Ectodermal cell (in vitro differentiated cells): ENCODE results near the gene KCNA10.
A peak's percentile ranks its signal among the peaks of the same experiment; 100 is the strongest.

Experiments
- H3K27ac ChIP-seq: 2 replicates; pipeline ENCODE4 v1.7.0; 2013; ENCODE audit warnings: mild to moderate bottlenecking, low read depth, low read length; ENCODE audit not compliant: insufficient read depth, poor library complexity, severe bottlenecking
- H3K27me3 ChIP-seq: 2 replicates; pipeline ENCODE4 v1.7.0; 2013; ENCODE audit warnings: mild to moderate bottlenecking, low read length; ENCODE audit not compliant: insufficient read depth, control insufficient read depth, poor library complexity, severe bottlenecking
- H3K36me3 ChIP-seq: one replicate; pipeline ENCODE4 v1.7.0; 2013; ENCODE audit warnings: low read length; ENCODE audit not compliant: control insufficient read depth, insufficient read depth
- H3K4me1 ChIP-seq: one replicate; pipeline ENCODE4 v1.7.0; 2013; ENCODE audit warnings: low read length; ENCODE audit not compliant: control insufficient read depth, insufficient read depth
- H3K4me3 ChIP-seq: 2 replicates; pipeline ENCODE4 v1.7.0; 2013; ENCODE audit warnings: low read depth, low read length, control low read depth; ENCODE audit not compliant: insufficient read depth
- H3K9me3 ChIP-seq: 2 replicates; pipeline ENCODE4 v1.7.0; 2013; ENCODE audit warnings: mild to moderate bottlenecking, low read length, moderate library complexity; ENCODE audit not compliant: control insufficient read depth
- WGBS, 2 experiments: methylation state at CpG; one replicate each; pipeline ENCODE4 v1.1.7; 2013; ENCODE audit warnings: missing lambda C conversion rate in 2 of 2; 5-methylcytosine and 5-hydroxymethylcytosine counted together

Gene KCNA10

DNA sequence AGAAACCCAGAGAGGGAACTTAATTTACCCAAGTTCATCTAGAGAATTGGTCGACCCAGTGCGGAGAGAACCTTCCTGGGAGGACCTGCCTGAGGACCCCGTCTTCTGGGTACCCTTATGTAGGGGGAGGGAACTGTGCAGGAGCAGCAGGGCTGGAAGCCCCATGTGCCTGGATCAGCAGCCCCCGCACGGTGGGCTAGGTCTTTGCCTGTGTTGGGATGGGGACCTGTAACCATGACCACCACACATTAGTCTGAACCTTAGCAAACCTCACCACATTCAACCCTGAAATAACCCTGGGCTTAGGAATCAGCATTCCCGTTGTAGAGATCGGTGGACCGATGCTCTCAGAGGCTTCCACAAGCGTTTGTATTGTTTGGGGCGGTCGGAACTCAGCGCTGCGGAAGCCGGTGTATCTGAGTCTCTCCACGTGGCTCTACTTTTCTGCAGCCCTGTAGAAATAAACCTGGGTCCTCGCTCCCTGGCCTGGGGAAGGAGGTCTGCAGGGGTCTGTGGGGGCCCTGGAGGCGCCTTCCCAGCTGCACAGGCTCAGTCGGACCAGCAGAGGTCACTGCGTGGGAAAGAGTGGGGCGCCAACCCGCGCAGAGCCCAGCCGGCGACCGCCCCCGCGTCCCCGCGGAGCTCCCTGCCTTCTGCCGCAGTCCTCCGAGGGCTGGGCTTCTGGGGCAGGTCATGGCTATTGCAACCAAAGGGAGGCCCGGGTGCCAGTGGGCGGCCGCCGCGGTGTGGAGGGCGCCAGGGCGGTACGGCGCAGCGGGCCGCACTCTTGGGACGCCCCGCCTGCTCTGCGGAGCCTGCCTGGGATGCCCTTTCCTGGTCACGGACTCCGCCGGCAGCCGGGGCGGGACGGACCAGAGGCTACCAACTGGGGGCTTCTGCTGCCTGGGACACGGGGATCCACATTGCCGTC lies 36.2 kb upstream of the KCNA10 start:
- H3K27me3 ChIP-seq = peaks cover 55% of the 10 kb centered on the region
- H3K9me3 ChIP-seq = no peaks in the 10 kb centered on the region
- peak overlapping the region; percentile 33 for H3K4me3 ChIP-seq
- H3K27ac ChIP-seq = no peak overlapping the region
- peaks cover 5% of the 10 kb centered on the region for H3K4me1 ChIP-seq
- WGBS, 2 experiments = 14 to 15% methylated on average over 53 of the region's 53 CpGs
- no peaks in the 10 kb centered on the region for H3K36me3 ChIP-seq

DNA sequence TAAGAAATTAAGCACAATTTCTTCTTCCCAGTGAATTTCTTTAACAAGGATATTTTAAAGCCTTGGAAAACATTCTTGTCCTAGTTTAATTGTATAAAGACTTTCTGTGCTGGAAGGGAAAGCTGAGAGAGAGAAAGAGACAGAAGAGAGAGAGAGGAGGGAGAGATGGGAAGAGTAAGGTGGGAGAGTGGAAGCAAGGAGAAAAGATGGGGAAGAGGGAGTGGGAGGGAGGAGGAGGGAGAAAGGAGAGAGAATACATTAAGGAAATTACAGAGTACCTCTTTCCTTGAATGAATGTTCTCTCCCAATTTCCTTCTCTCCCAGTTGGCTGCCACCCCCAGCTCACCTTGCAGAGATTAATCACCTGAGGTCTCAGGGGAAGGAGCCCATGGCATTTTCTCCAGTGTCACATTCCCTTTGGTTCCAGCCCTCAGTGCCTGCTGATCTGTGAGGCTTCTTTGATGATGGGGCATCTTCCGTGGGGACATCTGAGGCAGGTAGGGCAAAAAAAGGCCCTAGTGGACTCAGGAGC lies 32.4 kb upstream of the KCNA10 start:
- H3K27me3 ChIP-seq = peaks cover 48% of the 10 kb centered on the region
- no peaks in the 10 kb centered on the region for H3K36me3 ChIP-seq
- H3K4me1 ChIP-seq = peaks cover 5% of the 10 kb centered on the region
- no peak overlapping the region for H3K4me3 ChIP-seq
- H3K9me3 ChIP-seq = no peaks in the 10 kb centered on the region
- H3K27ac ChIP-seq = no peak overlapping the region
- WGBS, 2 experiments = 85 to 92% methylated on average over 1 of the region's 1 CpG

GRCh38 chr1:110549831-110550230 lies 30.9 kb upstream of the KCNA10 start:
- Histone ChIP-seq H3K36me3 (no peaks in the 10 kb centered on the region), H3K27ac (no peak overlapping the region), H3K4me3 (no peak overlapping the region), H3K27me3 (peaks cover 36% of the 10 kb centered on the region), H3K9me3 (no peaks in the 10 kb centered on the region), H3K4me1 (no peaks in the 10 kb centered on the region)
- 84 to 89% methylated on average over 2 of the region's 2 CpGs for WGBS, 2 experiments

GRCh38 chr1:110548381-110548780 lies 29.4 kb upstream of the KCNA10 start:
- no peaks in the 10 kb centered on the region for H3K4me1 ChIP-seq
- H3K4me3 ChIP-seq = no peak overlapping the region
- H3K27me3 ChIP-seq = peaks cover 22% of the 10 kb centered on the region
- 43 to 49% methylated on average over 4 of the region's 4 CpGs for WGBS, 2 experiments
- no peaks in the 10 kb centered on the region for H3K36me3 ChIP-seq
- no peak overlapping the region for H3K27ac ChIP-seq
- no peaks in the 10 kb centered on the region for H3K9me3 ChIP-seq

- 67 to 80% methylated on average over 2 of the region's 2 CpGs for WGBS, 2 experiments
These were observed 28.0 kb upstream of the KCNA10 start for GRCh38 chr1:110547017-110547416.

GRCh38 chr1:110545492-110545891 lies 26.5 kb upstream of the KCNA10 start:
- Histone ChIP-seq H3K36me3 (no peaks in the 10 kb centered on the region), H3K4me1 (no peaks in the 10 kb centered on the region), H3K27ac (no peak overlapping the region), H3K9me3 (no peaks in the 10 kb centered on the region), H3K27me3 (peaks cover 3% of the 10 kb centered on the region), H3K4me3 (no peak overlapping the region)
- WGBS, 2 experiments = 84% methylated on average over 1 to 2 of the region's 2 CpGs

More at GRCh38 chr1:110547017-110547416, 28.0 kb upstream of the KCNA10 start:
- Histone ChIP-seq H3K9me3 (no peaks in the 10 kb centered on the region), H3K4me1 (no peaks in the 10 kb centered on the region), H3K27me3 (peaks cover 12% of the 10 kb centered on the region), H3K4me3 (no peak overlapping the region), H3K36me3 (no peaks in the 10 kb centered on the region), H3K27ac (no peak overlapping the region)

DNA sequence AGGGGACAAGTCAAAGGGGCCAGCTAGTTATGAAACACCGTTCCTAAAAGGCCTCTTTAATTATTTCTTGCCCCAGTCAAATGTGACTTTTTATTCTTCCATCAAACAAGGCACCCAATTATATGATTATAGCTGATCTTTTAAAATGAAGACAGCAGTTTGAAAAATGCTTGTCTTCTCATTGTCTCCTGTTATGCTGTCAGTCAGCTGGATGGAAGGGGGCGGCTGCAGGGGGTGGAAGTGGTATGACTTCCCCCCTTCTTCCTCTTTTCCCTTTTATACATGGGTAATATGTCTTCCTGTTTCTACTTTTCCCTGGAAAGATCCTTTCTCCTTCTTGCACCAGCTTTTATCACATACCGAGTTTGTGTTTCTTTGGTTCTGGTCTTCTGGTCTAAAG lies 25.8 kb upstream of the KCNA10 start:
- Histone ChIP-seq H3K36me3 (no peaks in the 10 kb centered on the region), H3K4me3 (no peak overlapping the region), H3K4me1 (no peaks in the 10 kb centered on the region), H3K9me3 (no peaks in the 10 kb centered on the region), H3K27ac (no peak overlapping the region), H3K27me3 (peaks cover 3% of the 10 kb centered on the region)
- WGBS, 2 experiments = 86 to 88% methylated on average over 3 of the region's 3 CpGs

DNA sequence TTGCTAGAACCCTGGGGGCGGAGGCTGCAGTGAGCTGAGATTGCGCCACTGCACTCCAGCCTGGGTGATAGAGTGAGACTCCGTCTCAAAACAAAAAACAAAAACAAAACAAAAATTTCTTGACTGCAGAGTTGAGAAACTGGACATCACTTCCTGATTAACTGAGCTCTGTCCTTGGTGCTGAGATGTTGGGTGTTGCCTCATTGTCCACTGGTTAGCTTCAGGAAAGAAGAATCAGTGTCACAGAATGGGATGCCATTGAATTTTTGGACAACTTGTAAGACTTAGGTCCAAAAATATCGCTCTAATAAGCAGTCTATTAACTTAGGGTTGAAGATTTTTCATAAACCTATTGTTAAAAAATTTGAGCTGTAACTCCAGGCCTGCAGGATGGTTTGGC lies 23.8 kb upstream of the KCNA10 start:
- Histone ChIP-seq H3K9me3 (no peaks in the 10 kb centered on the region), H3K27me3 (peaks cover 3% of the 10 kb centered on the region), H3K4me1 (no peaks in the 10 kb centered on the region), H3K36me3 (no peaks in the 10 kb centered on the region), H3K27ac (no peak overlapping the region), H3K4me3 (no peak overlapping the region)
- 69 to 77% methylated on average over 4 of the region's 4 CpGs for WGBS, 2 experiments

- no peaks in the 10 kb centered on the region for H3K4me1 ChIP-seq
These were observed 23.0 kb upstream of the KCNA10 start for GRCh38 chr1:110541906-110542395.

DNA sequence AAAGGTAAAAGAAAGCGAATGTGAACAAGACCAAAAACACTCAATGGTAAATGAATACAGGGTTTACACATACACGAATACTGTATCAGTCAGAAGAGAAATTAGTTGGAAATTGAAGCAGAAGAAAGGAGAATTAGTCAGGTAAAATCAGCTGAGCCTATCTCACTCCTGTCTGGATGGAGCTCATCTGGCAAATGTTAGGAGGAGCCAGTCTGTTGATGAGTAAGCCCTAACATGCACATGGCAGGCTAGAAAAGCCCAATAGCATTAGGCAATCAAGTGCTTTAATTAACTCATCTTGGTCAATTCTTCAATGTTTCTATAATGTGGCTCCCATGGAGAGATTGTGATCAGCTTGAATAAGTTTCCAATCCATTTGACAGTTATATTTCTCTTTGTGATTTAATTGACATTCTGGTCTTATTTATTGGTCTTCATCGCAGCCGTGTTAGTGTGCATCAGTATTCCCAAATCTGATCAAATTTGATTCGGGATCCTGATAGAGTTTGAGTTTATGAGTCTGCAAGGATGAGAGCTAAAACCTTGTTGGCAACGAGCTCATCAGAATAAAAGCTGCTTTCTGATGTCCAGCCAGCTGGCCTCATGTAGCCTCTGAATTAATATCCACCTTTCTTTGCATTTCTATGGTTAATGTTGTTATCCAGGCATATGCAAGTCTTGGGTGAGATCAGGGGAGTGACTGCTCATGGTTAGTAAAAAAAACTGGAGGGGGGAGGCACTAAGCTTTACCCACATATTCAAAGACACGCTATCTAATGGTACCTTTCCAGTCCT lies 22.1 kb upstream of the KCNA10 start:
- H3K4me1 ChIP-seq = no peaks in the 10 kb centered on the region
- WGBS, 2 experiments = 82 to 85% methylated on average over 7 of the region's 7 CpGs
- no peak overlapping the region for H3K4me3 ChIP-seq
- no peaks in the 10 kb centered on the region for H3K9me3 ChIP-seq
- peaks cover under 1% of the 10 kb centered on the region for H3K27me3 ChIP-seq
- no peaks in the 10 kb centered on the region for H3K36me3 ChIP-seq
- no peak overlapping the region for H3K27ac ChIP-seq

More at GRCh38 chr1:110541906-110542395, 23.0 kb upstream of the KCNA10 start:
- WGBS, 2 experiments = 67 to 79% methylated on average over 1 of the region's 1 CpG
- Histone ChIP-seq H3K36me3 (no peaks in the 10 kb centered on the region), H3K9me3 (no peaks in the 10 kb centered on the region), H3K4me3 (no peak overlapping the region), H3K27me3 (peaks cover 3% of the 10 kb centered on the region), H3K27ac (no peak overlapping the region)
